NCI-H2196 treated with DMSO at 0.1 percent for 48 hours (cell line): Measurements from ENCODE around the gene LITAFD.
"Not testable (repeated sequence)": the region's sequence is repeated elsewhere in the genome, so short reads cannot be mapped to it uniquely, and the experiment has no call there.

ENCODE experiments used
- DNase-seq: peaks from one replicate; lab custom pipeline; 2025; ENCODE audit not compliant: unreplicated experiment; lab: John Stamatoyannopoulos, UW

LITAFD gene

GRCh38 chr16:8893976-8894690 is 12.0 kb downstream of the LITAFD start:
- no peak for DNase-seq

GRCh38 chr16:8894736-8895334 is 12.7 kb downstream of the LITAFD start:
- DNase-seq = no peak

- no peak for DNase-seq
Measured at GRCh38 chr16:8898660-8899318, 16.6 kb downstream of the LITAFD start.

- DNase-seq = no peak
Measured at GRCh38 chr16:8899709-8900317, 17.7 kb downstream of the LITAFD start.

- no peak for DNase-seq
Measured at GRCh38 chr16:8900343-8900742, 18.2 kb downstream of the LITAFD start.

GRCh38 chr16:8901320-8901861 is 19.2 kb downstream of the LITAFD start:
- DNase-seq = no peak

- DNase-seq = no peak
Measured at GRCh38 chr16:8903004-8903403, 20.9 kb downstream of the LITAFD start.

- no peak for DNase-seq
Measured at GRCh38 chr16:8904018-8904430, 21.9 kb downstream of the LITAFD start.

GRCh38 chr16:8905168-8905762 is 23.1 kb downstream of the LITAFD start:
- peak; percentile 26 for DNase-seq

GRCh38 chr16:8905795-8906591 is 23.8 kb downstream of the LITAFD start:
- no peak for DNase-seq

- DNase-seq = no peak
Measured at GRCh38 chr16:8907096-8907495, 24.9 kb downstream of the LITAFD start.

GRCh38 chr16:8908810-8909468 is 26.8 kb downstream of the LITAFD start:
- no peak for DNase-seq

- DNase-seq = no peak
Measured at GRCh38 chr16:8910811-8911210, 28.7 kb downstream of the LITAFD start.

GRCh38 chr16:8912793-8913192 is 30.6 kb downstream of the LITAFD start:
- no peak for DNase-seq

- DNase-seq = no peak
Measured at GRCh38 chr16:8914098-8914497, 31.9 kb downstream of the LITAFD start.

GRCh38 chr16:8915722-8916301 is 33.7 kb downstream of the LITAFD start:
- no peak for DNase-seq

- DNase-seq = no peak
Measured at GRCh38 chr16:8916541-8917225, 34.5 kb downstream of the LITAFD start.

- not testable (repeated sequence) for DNase-seq
Measured at GRCh38 chr16:8917336-8917735, 35.2 kb downstream of the LITAFD start.
